ENCODE measurements around the gene TSPEAR. TPM values are rescaled to one million over a fixed set of nuclear protein-coding genes. Genes with fewer than 3 reads are reported as not detected.

TSPEAR gene
- total and polyA plus RNA-seq, 2 donors (not counting 1 experiment from before 2014, with no cell fraction given) = not detected

DNA sequence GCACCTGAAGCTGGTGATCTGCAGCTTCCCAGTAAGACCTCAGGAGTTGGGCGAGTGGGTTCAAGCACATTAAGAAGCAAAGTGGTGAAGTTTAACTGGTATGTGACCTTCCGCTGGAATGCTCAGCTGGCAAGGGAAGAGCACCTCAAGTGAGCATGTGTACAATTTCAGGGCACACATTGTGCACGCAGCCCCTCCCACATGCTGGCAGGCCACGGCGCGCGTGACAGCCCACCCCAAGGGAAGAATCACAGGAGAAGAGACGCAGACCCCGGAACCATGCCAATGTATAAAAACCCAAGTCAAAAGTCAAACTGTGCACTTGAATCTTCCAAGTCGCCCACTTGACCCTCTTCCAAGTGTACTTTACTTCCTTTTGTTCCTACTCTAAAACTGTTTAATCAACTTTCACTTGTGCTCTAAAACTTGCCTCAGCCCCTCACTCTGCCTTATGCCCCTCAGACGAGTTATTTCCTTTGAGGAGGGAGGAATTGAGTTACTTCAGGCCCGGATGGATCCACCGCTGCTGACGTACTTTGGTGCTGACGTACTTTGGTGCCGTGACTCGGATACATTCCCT lies 236.0 kb downstream of the TSPEAR start:
- no peaks in the 10 kb centered on the region for H3K9me3 ChIP-seq (ENCODE audit: control insufficient read depth, insufficient read depth, low read depth, low read length)
- no peak for DNase-seq (ENCODE audit: low read depth in 2 of 2)
- H2AFZ ChIP-seq (ENCODE audit: low read length) = no peak overlapping the region
- no peak for TF ChIP-seq EZH2 (IDR thresholded peaks at IDR 0.05; ENCODE audit: low read length, missing control alignments)
- TF ChIP-seq, protein P1, sequence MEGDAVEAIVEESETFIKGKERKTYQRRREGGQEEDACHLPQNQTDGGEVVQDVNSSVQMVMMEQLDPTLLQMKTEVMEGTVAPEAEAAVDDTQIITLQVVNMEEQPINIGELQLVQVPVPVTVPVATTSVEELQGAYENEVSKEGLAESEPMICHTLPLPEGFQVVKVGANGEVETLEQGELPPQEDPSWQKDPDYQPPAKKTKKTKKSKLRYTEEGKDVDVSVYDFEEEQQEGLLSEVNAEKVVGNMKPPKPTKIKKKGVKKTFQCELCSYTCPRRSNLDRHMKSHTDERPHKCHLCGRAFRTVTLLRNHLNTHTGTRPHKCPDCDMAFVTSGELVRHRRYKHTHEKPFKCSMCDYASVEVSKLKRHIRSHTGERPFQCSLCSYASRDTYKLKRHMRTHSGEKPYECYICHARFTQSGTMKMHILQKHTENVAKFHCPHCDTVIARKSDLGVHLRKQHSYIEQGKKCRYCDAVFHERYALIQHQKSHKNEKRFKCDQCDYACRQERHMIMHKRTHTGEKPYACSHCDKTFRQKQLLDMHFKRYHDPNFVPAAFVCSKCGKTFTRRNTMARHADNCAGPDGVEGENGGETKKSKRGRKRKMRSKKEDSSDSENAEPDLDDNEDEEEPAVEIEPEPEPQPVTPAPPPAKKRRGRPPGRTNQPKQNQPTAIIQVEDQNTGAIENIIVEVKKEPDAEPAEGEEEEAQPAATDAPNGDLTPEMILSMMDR (conservative IDR thresholded peaks at IDR 0.05 in 1 of 2, IDR thresholded peaks at IDR 0.05 in 1 of 2; ENCODE audit: low read depth in 1 of 2, low read length in 2 of 2) = no peak
- H4K20me1 ChIP-seq (ENCODE audit: control insufficient read depth, extremely low read depth, insufficient read depth, low read length) = no peaks in the 10 kb centered on the region
- H3K27me3 ChIP-seq (ENCODE audit: control insufficient read depth, insufficient read depth, low read length) = no peaks in the 10 kb centered on the region
- no peak overlapping the region for H3K4me2 ChIP-seq (ENCODE audit: extremely low read depth, insufficient read depth, low read length)
- H3K9ac ChIP-seq (ENCODE audit: insufficient read depth, low read length) = no peak overlapping the region
- H3K4me1 ChIP-seq (ENCODE audit: control insufficient read depth, extremely low read depth, insufficient read depth, low read length) = no peaks in the 10 kb centered on the region
- H3K4me3 ChIP-seq (replicated peaks in 1 of 4; ENCODE audit: control extremely low read depth in 1 of 4, insufficient read depth in 1 of 4, low read depth in 3 of 4, low read length in 4 of 4) = no peak overlapping the region
- H3K36me3 ChIP-seq (ENCODE audit: control insufficient read depth, insufficient read depth, low read length) = no peaks in the 10 kb centered on the region
- no peaks in the 10 kb centered on the region for H3K79me2 ChIP-seq (ENCODE audit: control insufficient read depth, insufficient read depth, low read length)
- no peak overlapping the region for H3K27ac ChIP-seq (ENCODE audit: insufficient read depth, low read length)

DNA sequence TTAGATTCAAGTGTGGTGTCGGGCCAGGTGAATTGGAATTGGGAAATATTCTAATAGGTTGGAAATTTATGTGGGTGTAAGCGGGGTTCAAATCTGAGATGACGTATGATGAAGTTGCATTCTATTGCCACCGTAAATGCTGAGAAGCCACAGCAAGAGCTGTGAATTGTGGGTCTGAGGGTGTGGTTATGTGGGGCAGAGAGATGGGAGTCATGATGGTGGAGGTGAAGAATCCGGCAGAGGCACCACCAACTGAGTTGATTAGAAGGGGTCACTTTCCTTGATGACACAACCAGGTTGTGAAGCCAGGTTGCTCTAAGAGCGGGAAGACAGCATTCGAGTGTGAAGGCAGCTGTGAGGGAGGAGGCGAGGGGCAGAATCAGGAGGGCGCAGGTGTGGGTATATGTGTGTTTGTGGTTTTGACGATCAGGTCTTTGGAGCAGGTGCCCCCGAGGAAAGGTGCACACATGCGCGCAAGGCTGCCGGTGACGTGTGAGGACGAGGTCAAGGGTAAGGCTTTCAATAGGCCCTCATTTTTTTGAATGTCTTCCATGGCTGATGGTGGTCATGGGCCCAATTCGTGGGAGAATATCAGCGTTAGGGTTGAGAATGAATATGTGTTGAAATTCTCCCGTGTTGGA lies 237.3 kb downstream of the TSPEAR start:
- no peaks in the 10 kb centered on the region for H3K36me3 ChIP-seq (ENCODE audit: control insufficient read depth, insufficient read depth, low read length)
- DNase-seq (ENCODE audit: low read depth in 2 of 2) = no peak
- TF ChIP-seq, protein P1 (conservative IDR thresholded peaks at IDR 0.05 in 1 of 2, IDR thresholded peaks at IDR 0.05 in 1 of 2; ENCODE audit: low read depth in 1 of 2, low read length in 2 of 2) = no peak
- no peak for TF ChIP-seq EZH2 (IDR thresholded peaks at IDR 0.05; ENCODE audit: low read length, missing control alignments)

DNA sequence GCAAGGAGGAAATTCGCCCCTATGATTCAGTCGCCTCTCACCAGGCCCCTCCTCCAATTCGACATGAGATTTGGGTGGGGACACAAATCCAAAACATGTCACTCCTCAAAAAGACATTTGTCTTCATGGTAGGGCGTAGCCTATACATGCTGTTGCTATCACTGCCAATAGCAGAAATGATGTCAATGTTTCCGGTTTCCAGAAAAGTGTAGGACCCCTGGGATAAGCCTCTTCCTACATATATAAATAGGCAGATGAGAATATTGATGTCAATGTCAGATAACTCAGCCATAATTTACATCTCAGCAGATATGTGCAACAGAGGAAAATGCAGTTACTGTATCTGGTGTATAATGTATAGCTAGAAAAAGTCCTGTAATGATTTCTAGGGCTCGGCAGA lies 239.4 kb downstream of the TSPEAR start:
- H3K9ac ChIP-seq (ENCODE audit: insufficient read depth, low read length) = no peak overlapping the region
- TF ChIP-seq, protein P1 (conservative IDR thresholded peaks at IDR 0.05 in 1 of 2, IDR thresholded peaks at IDR 0.05 in 1 of 2; ENCODE audit: low read depth in 1 of 2, low read length in 2 of 2) = no peak
- no peak overlapping the region for H2AFZ ChIP-seq (ENCODE audit: low read length)

More for the DNA sequence above, 237.3 kb downstream of the TSPEAR start:
- H3K4me2 ChIP-seq (ENCODE audit: extremely low read depth, insufficient read depth, low read length) = no peak overlapping the region
- H3K4me3 ChIP-seq (replicated peaks in 1 of 4; ENCODE audit: control extremely low read depth in 1 of 4, insufficient read depth in 1 of 4, low read depth in 3 of 4, low read length in 4 of 4) = no peak overlapping the region
- no peak overlapping the region for H3K9ac ChIP-seq (ENCODE audit: insufficient read depth, low read length)
- H3K4me1 ChIP-seq (ENCODE audit: control insufficient read depth, extremely low read depth, insufficient read depth, low read length) = no peaks in the 10 kb centered on the region
- H3K9me3 ChIP-seq (ENCODE audit: control insufficient read depth, insufficient read depth, low read depth, low read length) = no peaks in the 10 kb centered on the region
- H3K27ac ChIP-seq (ENCODE audit: insufficient read depth, low read length) = no peak overlapping the region
- H3K79me2 ChIP-seq (ENCODE audit: control insufficient read depth, insufficient read depth, low read length) = no peaks in the 10 kb centered on the region
- H2AFZ ChIP-seq (ENCODE audit: low read length) = no peak overlapping the region
- no peaks in the 10 kb centered on the region for H4K20me1 ChIP-seq (ENCODE audit: control insufficient read depth, extremely low read depth, insufficient read depth, low read length)
- H3K27me3 ChIP-seq (ENCODE audit: control insufficient read depth, insufficient read depth, low read length) = no peaks in the 10 kb centered on the region

More for the DNA sequence above, 239.4 kb downstream of the TSPEAR start:
- H3K4me3 ChIP-seq (replicated peaks in 1 of 4; ENCODE audit: control extremely low read depth in 1 of 4, insufficient read depth in 1 of 4, low read depth in 3 of 4, low read length in 4 of 4) = no peak overlapping the region
- H4K20me1 ChIP-seq (ENCODE audit: control insufficient read depth, extremely low read depth, insufficient read depth, low read length) = no peaks in the 10 kb centered on the region
- no peak for DNase-seq (ENCODE audit: low read depth in 2 of 2)
- H3K27me3 ChIP-seq (ENCODE audit: control insufficient read depth, insufficient read depth, low read length) = no peaks in the 10 kb centered on the region
- H3K79me2 ChIP-seq (ENCODE audit: control insufficient read depth, insufficient read depth, low read length) = no peaks in the 10 kb centered on the region
- H3K9me3 ChIP-seq (ENCODE audit: control insufficient read depth, insufficient read depth, low read depth, low read length) = no peaks in the 10 kb centered on the region
- H3K4me2 ChIP-seq (ENCODE audit: extremely low read depth, insufficient read depth, low read length) = no peak overlapping the region
- no peaks in the 10 kb centered on the region for H3K4me1 ChIP-seq (ENCODE audit: control insufficient read depth, extremely low read depth, insufficient read depth, low read length)
- no peak overlapping the region for H3K27ac ChIP-seq (ENCODE audit: insufficient read depth, low read length)
- H3K36me3 ChIP-seq (ENCODE audit: control insufficient read depth, insufficient read depth, low read length) = no peaks in the 10 kb centered on the region

Measured in fibroblast of lung (primary cell).